Inflammatory macrophage treated with lipopolysaccharide for 4 hours (primary cell): Measurements from ENCODE around the gene CPNE4.
"Not testable (repeated sequence)": the region's sequence is repeated elsewhere in the genome, so short reads cannot be mapped to it uniquely, and the experiment has no call there.

Source experiments
- DNase-seq: peaks from one replicate; pipeline ENCODE4 v3.0.0-alpha.2; 2020

The CPNE4 gene

GRCh38 chr3:132034486-132035464 is at the start of gene CPNE4:
Gene CPNE4, minus strand, starts transcription at chr3:132035014.
- peak; percentile 52 for DNase-seq

- no peak for DNase-seq
These were observed 48.9 kb upstream of the CPNE4 start for GRCh38 chr3:132083583-132084279.

- DNase-seq: no peak
These were observed 48.3 kb upstream of the CPNE4 start for GRCh38 chr3:132083159-132083558.

GRCh38 chr3:132079147-132079546 is 44.3 kb upstream of the CPNE4 start:
- no peak for DNase-seq

- DNase-seq: no peak
These were observed 39.0 kb upstream of the CPNE4 start for GRCh38 chr3:132073771-132074170.

- DNase-seq: no peak
These were observed 36.2 kb upstream of the CPNE4 start for GRCh38 chr3:132071043-132071442.

- DNase-seq: no peak
These were observed 29.3 kb upstream of the CPNE4 start for GRCh38 chr3:132064114-132064513.

- DNase-seq: no peak
These were observed 27.7 kb upstream of the CPNE4 start for GRCh38 chr3:132062535-132062934.

- DNase-seq: no peak
These were observed 21.1 kb upstream of the CPNE4 start for GRCh38 chr3:132055872-132056271.

- no peak for DNase-seq
These were observed 12.4 kb upstream of the CPNE4 start for GRCh38 chr3:132047209-132047608.

- not testable (repeated sequence) for DNase-seq
These were observed 10.1 kb upstream of the CPNE4 start for GRCh38 chr3:132044874-132045273.

GRCh38 chr3:132042681-132043080 is 7.9 kb upstream of the CPNE4 start:
- no peak for DNase-seq

- DNase-seq: no peak
These were observed 3.5 kb upstream of the CPNE4 start for GRCh38 chr3:132038198-132038825.

GRCh38 chr3:132037581-132037980 is 2.8 kb upstream of the CPNE4 start:
- DNase-seq: no peak

GRCh38 chr3:132037056-132037455 is 2.2 kb upstream of the CPNE4 start:
- no peak for DNase-seq

GRCh38 chr3:132034097-132034485 is 723 bp downstream of the CPNE4 start:
- no peak for DNase-seq

- DNase-seq: no peak
These were observed 1.3 kb downstream of the CPNE4 start for GRCh38 chr3:132033471-132033870.

GRCh38 chr3:132032959-132033358 is 1.9 kb downstream of the CPNE4 start:
- DNase-seq: no peak

- DNase-seq: peak; percentile 70
These were observed 5.5 kb downstream of the CPNE4 start for GRCh38 chr3:132029182-132029902.

GRCh38 chr3:132022914-132023313 is 11.9 kb downstream of the CPNE4 start:
- no peak for DNase-seq

GRCh38 chr3:132020058-132020457 is 14.8 kb downstream of the CPNE4 start:
- no peak for DNase-seq

- no peak for DNase-seq
These were observed 17.7 kb downstream of the CPNE4 start for GRCh38 chr3:132017137-132017536.
